ENCODE measurements around the gene MTMR2.

Gene MTMR2

GRCh38 chr11:95950905-95951304 lies 27.0 kb upstream of the MTMR2 start:
- Histone ChIP-seq H3K9ac (no peak overlapping the region), H3K4me3 (ENCODE audit: low read depth, low read length) (no peak overlapping the region)

GRCh38 chr11:95948637-95949036 lies 24.7 kb upstream of the MTMR2 start:
- no peak overlapping the region for H3K27ac ChIP-seq
- no peaks in the 10 kb centered on the region for H3K9me3 ChIP-seq (ENCODE audit: control insufficient read depth, low read length)
- no peaks in the 10 kb centered on the region for H3K36me3 ChIP-seq (ENCODE audit: control insufficient read depth, insufficient read depth, low read length)
- H2AFZ ChIP-seq, result no peak overlapping the region
- TF ChIP-seq, protein P1, sequence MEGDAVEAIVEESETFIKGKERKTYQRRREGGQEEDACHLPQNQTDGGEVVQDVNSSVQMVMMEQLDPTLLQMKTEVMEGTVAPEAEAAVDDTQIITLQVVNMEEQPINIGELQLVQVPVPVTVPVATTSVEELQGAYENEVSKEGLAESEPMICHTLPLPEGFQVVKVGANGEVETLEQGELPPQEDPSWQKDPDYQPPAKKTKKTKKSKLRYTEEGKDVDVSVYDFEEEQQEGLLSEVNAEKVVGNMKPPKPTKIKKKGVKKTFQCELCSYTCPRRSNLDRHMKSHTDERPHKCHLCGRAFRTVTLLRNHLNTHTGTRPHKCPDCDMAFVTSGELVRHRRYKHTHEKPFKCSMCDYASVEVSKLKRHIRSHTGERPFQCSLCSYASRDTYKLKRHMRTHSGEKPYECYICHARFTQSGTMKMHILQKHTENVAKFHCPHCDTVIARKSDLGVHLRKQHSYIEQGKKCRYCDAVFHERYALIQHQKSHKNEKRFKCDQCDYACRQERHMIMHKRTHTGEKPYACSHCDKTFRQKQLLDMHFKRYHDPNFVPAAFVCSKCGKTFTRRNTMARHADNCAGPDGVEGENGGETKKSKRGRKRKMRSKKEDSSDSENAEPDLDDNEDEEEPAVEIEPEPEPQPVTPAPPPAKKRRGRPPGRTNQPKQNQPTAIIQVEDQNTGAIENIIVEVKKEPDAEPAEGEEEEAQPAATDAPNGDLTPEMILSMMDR (IDR thresholded peaks at IDR 0.05), result no peak
- no peaks in the 10 kb centered on the region for H3K27me3 ChIP-seq (ENCODE audit: control insufficient read depth, insufficient read depth, low read length)
- H3K9ac ChIP-seq, result no peak overlapping the region
- H3K79me2 ChIP-seq, result no peaks in the 10 kb centered on the region
- H3K4me2 ChIP-seq (ENCODE audit: low read length), result no peak overlapping the region
- no peak overlapping the region for H3K4me3 ChIP-seq (ENCODE audit: low read depth, low read length)
- H3K4me1 ChIP-seq, result no peaks in the 10 kb centered on the region

More at GRCh38 chr11:95950905-95951304, 27.0 kb upstream of the MTMR2 start:
- Histone ChIP-seq H3K27ac (no peak overlapping the region), H3K36me3 (ENCODE audit: control insufficient read depth, insufficient read depth, low read length) (no peaks in the 10 kb centered on the region), H2AFZ (no peak overlapping the region), H3K27me3 (ENCODE audit: control insufficient read depth, insufficient read depth, low read length) (no peaks in the 10 kb centered on the region), H3K9me3 (ENCODE audit: control insufficient read depth, low read length) (no peaks in the 10 kb centered on the region), H3K79me2 (no peaks in the 10 kb centered on the region), H3K4me2 (ENCODE audit: low read length) (no peak overlapping the region), H3K4me1 (no peaks in the 10 kb centered on the region)
- TF ChIP-seq, protein P1 (IDR thresholded peaks at IDR 0.05), result no peak

DNA sequence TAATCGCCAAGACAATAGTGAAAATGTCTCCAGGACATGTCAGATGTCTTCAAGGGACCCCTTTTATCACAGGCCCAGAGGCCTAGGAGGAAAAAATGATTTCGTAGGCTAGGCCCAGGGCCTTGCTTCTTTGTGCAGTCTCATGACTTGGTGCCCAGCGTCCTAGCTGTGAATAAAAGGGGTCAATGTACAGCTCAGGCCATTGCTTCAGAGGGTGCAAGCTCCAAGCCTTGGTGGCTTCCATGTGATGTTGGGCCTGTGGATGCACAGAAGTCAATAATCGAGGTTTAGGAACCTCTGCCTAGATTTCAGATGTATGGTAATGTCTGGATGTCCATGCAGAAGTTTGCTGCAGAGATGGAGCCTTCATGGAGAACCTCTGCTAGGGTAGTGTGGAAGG lies 20.7 kb upstream of the MTMR2 start:
- H3K27ac ChIP-seq, result no peak overlapping the region
- TF ChIP-seq, protein P1 (IDR thresholded peaks at IDR 0.05), result no peak
- no peaks in the 10 kb centered on the region for H3K9me3 ChIP-seq (ENCODE audit: control insufficient read depth, low read length)
- no peaks in the 10 kb centered on the region for H3K27me3 ChIP-seq (ENCODE audit: control insufficient read depth, insufficient read depth, low read length)
- no peaks in the 10 kb centered on the region for H3K79me2 ChIP-seq
- no peaks in the 10 kb centered on the region for H3K36me3 ChIP-seq (ENCODE audit: control insufficient read depth, insufficient read depth, low read length)
- H3K4me1 ChIP-seq, result no peaks in the 10 kb centered on the region
- no peak overlapping the region for H3K9ac ChIP-seq
- no peak overlapping the region for H3K4me3 ChIP-seq (ENCODE audit: low read depth, low read length)
- H2AFZ ChIP-seq, result no peak overlapping the region
- H3K4me2 ChIP-seq (ENCODE audit: low read length), result no peak overlapping the region

- Histone ChIP-seq H3K4me3 (ENCODE audit: low read depth, low read length) (no peak overlapping the region), H3K36me3 (ENCODE audit: control insufficient read depth, insufficient read depth, low read length) (no peaks in the 10 kb centered on the region), H3K4me2 (ENCODE audit: low read length) (no peak overlapping the region), H3K9me3 (ENCODE audit: control insufficient read depth, low read length) (no peaks in the 10 kb centered on the region), H2AFZ (no peak overlapping the region), H3K9ac (no peak overlapping the region), H3K79me2 (no peaks in the 10 kb centered on the region), H3K27ac (no peak overlapping the region), H3K27me3 (ENCODE audit: control insufficient read depth, insufficient read depth, low read length) (no peaks in the 10 kb centered on the region), H3K4me1 (no peaks in the 10 kb centered on the region)
- TF ChIP-seq, protein P1 (IDR thresholded peaks at IDR 0.05), result no peak
Measured at GRCh38 chr11:95943546-95943945, 19.6 kb upstream of the MTMR2 start.

DNA sequence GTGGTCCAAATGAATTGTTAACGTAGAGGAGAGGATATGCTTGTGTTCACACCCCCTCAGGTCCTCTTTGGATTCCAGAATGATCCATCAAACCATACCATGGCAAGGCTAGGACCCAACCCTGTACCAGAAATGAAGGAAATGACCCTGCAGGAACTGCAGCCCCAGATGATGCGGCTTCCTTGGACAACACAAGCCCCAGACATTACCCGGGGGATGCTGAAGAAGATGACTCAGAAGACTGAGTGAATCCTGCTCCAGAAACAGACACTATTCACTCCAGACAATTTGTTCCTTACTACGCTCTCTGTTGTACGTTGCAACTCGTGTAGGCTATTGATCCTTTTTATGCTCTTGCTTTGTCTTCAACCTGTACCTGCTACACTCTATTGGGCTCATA lies 15.2 kb upstream of the MTMR2 start:
- H3K27ac ChIP-seq, result no peak overlapping the region
- H3K4me2 ChIP-seq (ENCODE audit: low read length), result no peak overlapping the region
- no peak overlapping the region for H3K4me3 ChIP-seq (ENCODE audit: low read depth, low read length)
- H3K4me1 ChIP-seq, result no peaks in the 10 kb centered on the region
- H2AFZ ChIP-seq, result no peak overlapping the region
- H3K36me3 ChIP-seq (ENCODE audit: control insufficient read depth, insufficient read depth, low read length), result no peaks in the 10 kb centered on the region
- no peaks in the 10 kb centered on the region for H3K27me3 ChIP-seq (ENCODE audit: control insufficient read depth, insufficient read depth, low read length)
- TF ChIP-seq, protein P1 (IDR thresholded peaks at IDR 0.05), result no peak
- H3K9me3 ChIP-seq (ENCODE audit: control insufficient read depth, low read length), result no peaks in the 10 kb centered on the region
- H3K9ac ChIP-seq, result no peak overlapping the region
- no peaks in the 10 kb centered on the region for H3K79me2 ChIP-seq

Data from parathyroid adenoma (tissue), 2 donors.